AG09319 (cell line): ENCODE data around the gene KRT6B.

Experiments
- DNase-seq: peaks from one replicate; pipeline ENCODE4 v3.0.0-alpha.2; 2010; ENCODE audit warnings: low read depth; ENCODE audit errors: extremely low read depth
- TF ChIP-seq, protein P1 (sequence below): IDR thresholded peaks from 2 replicates; pipeline ENCODE4 v1.5.1; 2011; ENCODE audit warnings: low read depth, mild to moderate bottlenecking, inconsistent platforms, low read length, moderate library complexity

KRT6B gene

DNA sequence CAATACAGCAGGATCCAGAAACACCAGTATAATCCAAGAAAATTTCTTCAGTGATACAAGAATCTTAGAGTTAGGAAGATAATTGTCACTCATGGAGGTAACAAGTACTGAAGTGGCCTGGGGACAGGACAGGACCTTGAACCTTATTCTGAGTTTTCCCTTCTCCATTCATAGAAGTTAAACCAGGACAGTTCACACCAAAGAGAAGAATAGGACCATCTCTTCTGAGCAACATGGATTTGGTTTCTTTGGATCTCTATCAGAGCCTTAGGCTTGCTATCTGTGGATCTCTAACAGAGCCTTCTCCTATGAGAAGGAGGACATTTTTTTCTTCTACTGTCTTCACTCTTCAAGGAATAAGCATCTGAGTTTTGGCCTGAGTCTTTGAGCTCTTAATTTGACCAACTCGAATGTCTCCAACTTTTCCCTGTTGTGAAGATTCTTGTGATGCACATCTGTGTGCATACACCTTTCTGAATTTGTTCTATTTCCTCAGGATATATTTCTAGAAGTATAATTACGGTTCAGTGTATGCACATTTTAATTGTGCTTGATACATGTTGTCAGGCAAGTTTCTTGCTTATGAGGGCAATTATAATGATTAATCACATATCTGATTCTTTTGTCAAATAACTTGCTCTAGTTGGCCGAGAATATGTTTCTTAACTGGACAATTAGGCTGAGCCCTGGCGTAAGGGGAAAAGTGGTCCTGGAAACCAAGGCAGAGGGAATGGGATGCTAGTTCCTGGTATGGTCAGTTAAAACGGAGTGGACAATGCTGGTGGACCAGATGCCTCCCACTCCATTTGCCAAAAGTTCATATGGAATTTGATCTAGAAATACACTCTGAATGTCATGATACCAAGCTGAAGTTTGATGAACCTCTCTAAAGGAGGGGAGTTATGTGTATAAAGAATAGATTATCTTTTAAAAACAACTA is 34.5 kb upstream of the KRT6B start:
- DNase-seq, result no peak
- TF ChIP-seq, protein P1, sequence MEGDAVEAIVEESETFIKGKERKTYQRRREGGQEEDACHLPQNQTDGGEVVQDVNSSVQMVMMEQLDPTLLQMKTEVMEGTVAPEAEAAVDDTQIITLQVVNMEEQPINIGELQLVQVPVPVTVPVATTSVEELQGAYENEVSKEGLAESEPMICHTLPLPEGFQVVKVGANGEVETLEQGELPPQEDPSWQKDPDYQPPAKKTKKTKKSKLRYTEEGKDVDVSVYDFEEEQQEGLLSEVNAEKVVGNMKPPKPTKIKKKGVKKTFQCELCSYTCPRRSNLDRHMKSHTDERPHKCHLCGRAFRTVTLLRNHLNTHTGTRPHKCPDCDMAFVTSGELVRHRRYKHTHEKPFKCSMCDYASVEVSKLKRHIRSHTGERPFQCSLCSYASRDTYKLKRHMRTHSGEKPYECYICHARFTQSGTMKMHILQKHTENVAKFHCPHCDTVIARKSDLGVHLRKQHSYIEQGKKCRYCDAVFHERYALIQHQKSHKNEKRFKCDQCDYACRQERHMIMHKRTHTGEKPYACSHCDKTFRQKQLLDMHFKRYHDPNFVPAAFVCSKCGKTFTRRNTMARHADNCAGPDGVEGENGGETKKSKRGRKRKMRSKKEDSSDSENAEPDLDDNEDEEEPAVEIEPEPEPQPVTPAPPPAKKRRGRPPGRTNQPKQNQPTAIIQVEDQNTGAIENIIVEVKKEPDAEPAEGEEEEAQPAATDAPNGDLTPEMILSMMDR, result no peak

DNA sequence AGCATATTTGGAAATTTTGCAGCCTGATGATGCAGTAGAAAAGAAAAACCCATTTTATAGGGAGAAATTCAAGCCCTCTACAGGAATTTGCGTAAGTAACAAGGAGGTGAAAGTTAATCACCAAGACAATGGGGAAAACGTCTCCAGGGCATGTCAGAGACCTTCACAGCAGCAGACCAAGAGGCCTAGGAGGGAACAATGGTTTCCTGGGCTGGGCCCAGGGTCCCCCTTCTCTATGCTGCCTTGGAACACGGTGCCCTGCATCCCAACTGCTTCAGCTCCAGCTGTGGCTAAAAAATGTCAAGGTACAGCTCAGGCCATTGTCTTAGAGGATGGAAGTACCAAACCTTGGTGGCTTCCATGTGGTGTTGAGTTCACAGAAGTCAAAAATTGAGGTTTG is 28.1 kb upstream of the KRT6B start:
- TF ChIP-seq, protein P1, result no peak
- DNase-seq, result no peak

DNA sequence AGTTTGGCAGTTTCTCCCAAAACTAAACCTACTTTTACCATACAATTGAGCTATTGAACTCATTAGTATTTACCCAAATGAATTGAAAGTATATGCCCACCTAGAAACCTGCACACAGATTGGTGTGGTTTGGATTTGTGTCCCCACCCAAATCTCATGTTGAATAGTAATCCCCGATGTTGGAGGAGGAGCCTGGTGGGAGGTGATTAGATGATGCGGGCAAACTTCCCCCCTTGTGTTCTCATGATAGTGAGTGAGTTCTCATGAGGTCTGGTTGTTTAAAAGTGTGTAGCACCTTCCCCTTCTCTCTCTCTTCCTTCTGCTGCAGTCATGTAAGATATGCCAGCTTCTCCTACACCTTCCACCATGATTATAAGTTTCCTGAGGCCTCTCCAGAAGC is 25.7 kb upstream of the KRT6B start:
- TF ChIP-seq, protein P1, result no peak

DNA sequence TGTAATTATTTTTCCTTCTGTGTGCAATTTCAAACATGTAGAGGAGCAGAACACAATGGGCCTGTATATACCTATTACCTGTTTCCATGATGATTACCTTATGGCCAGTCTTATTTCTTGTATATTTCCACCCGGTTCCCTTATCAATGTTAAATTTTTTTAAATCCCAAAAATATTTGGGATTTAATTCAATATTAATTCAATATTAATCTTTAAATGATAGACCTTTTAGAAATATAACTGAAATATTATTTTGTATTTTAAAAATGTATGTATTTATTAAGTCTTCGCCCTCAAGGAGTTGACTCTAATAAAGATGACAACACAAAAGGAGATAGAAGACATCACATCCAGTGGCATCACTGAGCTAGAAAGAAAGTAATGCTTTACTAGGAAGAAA is 22.3 kb upstream of the KRT6B start:
- no peak for DNase-seq
- TF ChIP-seq, protein P1, result no peak

More for the DNA sequence above, 25.7 kb upstream of the KRT6B start:
- DNase-seq, result no peak

DNA sequence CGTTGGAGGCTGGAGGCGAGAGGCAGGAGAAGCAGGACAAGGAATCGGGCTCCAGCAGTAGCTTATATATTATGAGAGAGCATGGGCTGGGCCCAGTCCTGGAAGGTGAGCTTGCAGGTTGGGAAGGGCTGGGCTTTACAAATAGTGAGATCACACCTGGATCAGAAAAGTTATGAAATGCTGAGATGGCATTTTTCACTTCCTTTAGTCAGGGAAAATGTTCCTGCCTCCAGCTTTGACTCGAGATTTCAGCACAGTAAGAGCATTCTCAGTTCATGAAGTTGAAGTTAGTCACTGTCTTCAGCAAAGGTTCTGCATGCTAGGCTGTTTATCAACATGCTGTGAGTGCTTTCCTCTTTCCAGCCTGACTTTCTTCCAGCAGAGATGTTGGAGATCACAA is 21.8 kb upstream of the KRT6B start, which contains the start of gene KRT6C:
Gene KRT6C, minus strand, starts transcription at position 38 of the 400 bp plus-strand sequence. CDS start 68 bp downstream, outside the sequence.
- DNase-seq, result no peak
- TF ChIP-seq, protein P1, result no peak

DNA sequence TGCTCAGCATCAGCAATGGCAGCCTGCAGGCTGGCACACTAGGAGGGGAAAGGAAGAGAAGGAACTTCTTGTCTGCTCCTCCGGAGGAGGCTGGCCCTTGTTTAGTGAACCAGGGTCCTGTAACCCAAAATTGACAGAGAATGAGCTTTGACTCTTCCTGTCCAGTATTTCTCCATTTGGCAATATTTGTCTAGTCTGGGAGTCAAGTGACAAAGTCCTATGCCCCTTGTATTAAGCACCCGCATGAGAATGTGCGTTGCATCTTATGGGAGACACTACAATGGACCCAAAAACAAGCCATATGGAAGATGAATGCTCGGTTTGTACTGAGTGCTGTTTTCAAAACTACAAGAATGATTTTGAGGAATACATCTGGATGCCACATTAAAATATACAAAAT is 17.9 kb upstream of the KRT6B start:
- no peak for DNase-seq
- TF ChIP-seq, protein P1, result no peak

DNA sequence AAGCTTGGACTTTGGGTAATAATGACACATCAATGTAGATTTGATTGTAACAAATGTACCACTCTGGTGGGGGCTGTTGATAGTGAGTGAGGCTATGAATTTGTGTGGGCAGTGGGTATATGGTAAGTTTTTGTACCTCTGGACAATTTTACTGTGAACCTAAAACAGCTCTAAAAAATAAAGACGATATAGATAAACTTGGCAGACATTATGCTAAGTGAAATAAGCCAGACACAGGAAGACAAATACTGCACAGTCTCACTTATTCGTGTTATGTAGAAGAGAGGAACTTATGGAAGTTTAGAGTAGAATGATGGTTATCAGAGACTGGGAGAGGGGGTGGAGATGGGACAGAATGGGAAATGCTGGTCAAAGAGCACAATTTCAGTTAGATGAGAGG is 13.0 kb upstream of the KRT6B start:
- TF ChIP-seq, protein P1, result no peak
- no peak for DNase-seq
